OCI-LY3 (cell line): Measurements from ENCODE around the gene ZNF205.

ENCODE experiments used
- H2AFZ ChIP-seq: fragments of 200-600, 300-600 bp; shearing (Covaris generic); 2 replicates; pipeline ENCODE4 v1.6.0; 2014; ENCODE audit warnings: antibody characterized with exemption, low read depth, low read length
- H3K27ac ChIP-seq: fragments of 200-600, 300-600 bp; sonication (generic); 2 replicates; pipeline ENCODE4 v1.5.1; 2014; ENCODE audit warnings: mild to moderate bottlenecking, low read length, moderate library complexity, mixed read lengths
- H3K27me3 ChIP-seq: fragments of 200-600, 300-600 bp; sonication (generic); 2 replicates; pipeline ENCODE4 v1.6.1; 2014; ENCODE audit warnings: low read depth, low read length, mixed read lengths
- H3K36me3 ChIP-seq: fragments of 200-600, 300-600 bp; sonication (generic); replicated peaks from 2 replicates; pipeline ENCODE3; 2014; ENCODE audit warnings: low read depth, low read length, mixed read lengths
- H3K4me1 ChIP-seq: fragments of 300-600, 200-600 bp; sonication (generic); 2 replicates; pipeline ENCODE4 v1.6.1; 2014; ENCODE audit warnings: low read length, mixed read lengths
- H3K4me2 ChIP-seq: fragments of 200-600, 300-600 bp; sonication (generic); 2 replicates; pipeline ENCODE4 v1.6.1; 2014; ENCODE audit warnings: low read length, mixed read lengths
- H3K4me3 ChIP-seq: fragments of 300-600, 200-600 bp; sonication (generic); 2 replicates; pipeline ENCODE4 v1.5.1; 2014; ENCODE audit warnings: antibody characterized with exemption, mild to moderate bottlenecking, low read length, moderate library complexity
- H3K79me2 ChIP-seq: fragments of 300-600, 200-600 bp; shearing (Covaris generic); 2 replicates; pipeline ENCODE4 v1.6.1; 2014; ENCODE audit warnings: mild to moderate bottlenecking, low read length, mixed read lengths
- H3K9ac ChIP-seq: fragments of 300-600, 200-600 bp; shearing (Covaris generic); 2 replicates; pipeline ENCODE4 v1.6.0; 2014; ENCODE audit warnings: mild to moderate bottlenecking, low read length, moderate library complexity
- H3K9me3 ChIP-seq: fragments of 200-600, 300-600 bp; shearing (Covaris generic); 2 replicates; pipeline ENCODE4 v1.6.1; 2014; ENCODE audit warnings: low read length, mixed read lengths; ENCODE audit not compliant: insufficient read depth
- H4K20me1 ChIP-seq: fragments of 200-600, 300-600 bp; sonication (generic); 2 replicates; pipeline ENCODE4 v1.6.1; 2016; ENCODE audit warnings: low read length, mixed read lengths; ENCODE audit not compliant: insufficient read depth
- EZH2phosphoT487 ChIP-seq: fragments of 200-600 bp; shearing (Covaris generic); IDR thresholded peaks from 2 replicates; pipeline ENCODE4 v1.6.1; 2018; ENCODE audit warnings: antibody characterized with exemption, mixed run types, low read depth
- TF ChIP-seq, protein P1 (sequence below): fragments of 200-600, 300-600 bp; sonication (generic); IDR thresholded peaks from 2 replicates; pipeline ENCODE4 v1.5.1; 2014; ENCODE audit warnings: antibody characterized with exemption, low read length, low read depth

The ZNF205 gene

DNA sequence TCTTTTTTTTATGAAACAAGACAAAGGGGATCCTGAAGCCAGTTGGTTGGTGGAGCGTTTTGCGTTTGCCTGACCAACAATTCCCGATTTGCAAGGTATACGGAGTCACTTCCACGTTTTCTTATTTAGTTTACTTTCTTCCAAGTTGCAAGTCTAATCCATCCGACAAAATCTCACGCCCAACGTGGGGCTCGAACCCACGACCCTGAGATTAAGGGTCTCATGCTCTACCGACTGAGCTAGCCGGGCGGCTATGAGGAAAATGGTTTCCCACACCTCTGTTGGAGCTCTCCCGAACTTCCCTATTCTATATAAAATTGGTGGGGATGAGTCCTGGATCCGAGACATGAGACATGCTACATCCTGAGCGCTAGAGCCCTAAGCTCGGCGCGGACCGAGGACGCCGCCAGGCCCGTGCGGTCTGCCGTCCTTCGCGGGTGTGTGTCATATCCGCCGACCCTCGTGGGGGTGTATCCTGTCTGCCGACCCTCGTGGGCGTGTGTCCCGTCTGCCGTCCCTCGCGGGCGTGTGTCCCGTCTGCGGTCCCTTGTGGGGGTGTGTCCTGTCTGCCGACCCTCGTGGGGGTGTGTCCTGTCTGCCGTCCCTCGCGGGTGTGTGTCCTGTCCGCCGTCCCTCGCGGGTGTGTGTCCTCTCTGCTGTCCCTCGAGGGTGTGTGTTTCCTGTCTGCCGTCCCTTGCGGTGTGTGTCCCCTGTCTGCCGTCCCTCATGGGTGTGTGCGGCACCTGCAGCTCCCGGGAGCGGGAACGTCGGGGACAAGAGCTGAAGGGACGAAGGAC is 45.0 kb downstream of the ZNF205 start:
- H3K27me3 ChIP-seq: no peaks in the 10 kb centered on the region
- no peak overlapping the region for H2AFZ ChIP-seq
- peaks cover 5% of the 10 kb centered on the region; the same call in 1 of the 2 replicates for H3K4me1 ChIP-seq
- H4K20me1 ChIP-seq: no peaks in the 10 kb centered on the region
- peak overlapping the region; percentile 95 for H3K4me3 ChIP-seq
- H3K4me2 ChIP-seq: peak overlapping the region; percentile 90
- no peaks in the 10 kb centered on the region for H3K9me3 ChIP-seq
- no peaks in the 10 kb centered on the region for H3K79me2 ChIP-seq
- peak overlapping the region; percentile 84; the same call in 1 of the 2 replicates for H3K27ac ChIP-seq
- peak overlapping the region; percentile 82 for H3K9ac ChIP-seq
- TF ChIP-seq EZH2phosphoT487: no peak
- TF ChIP-seq, protein P1, sequence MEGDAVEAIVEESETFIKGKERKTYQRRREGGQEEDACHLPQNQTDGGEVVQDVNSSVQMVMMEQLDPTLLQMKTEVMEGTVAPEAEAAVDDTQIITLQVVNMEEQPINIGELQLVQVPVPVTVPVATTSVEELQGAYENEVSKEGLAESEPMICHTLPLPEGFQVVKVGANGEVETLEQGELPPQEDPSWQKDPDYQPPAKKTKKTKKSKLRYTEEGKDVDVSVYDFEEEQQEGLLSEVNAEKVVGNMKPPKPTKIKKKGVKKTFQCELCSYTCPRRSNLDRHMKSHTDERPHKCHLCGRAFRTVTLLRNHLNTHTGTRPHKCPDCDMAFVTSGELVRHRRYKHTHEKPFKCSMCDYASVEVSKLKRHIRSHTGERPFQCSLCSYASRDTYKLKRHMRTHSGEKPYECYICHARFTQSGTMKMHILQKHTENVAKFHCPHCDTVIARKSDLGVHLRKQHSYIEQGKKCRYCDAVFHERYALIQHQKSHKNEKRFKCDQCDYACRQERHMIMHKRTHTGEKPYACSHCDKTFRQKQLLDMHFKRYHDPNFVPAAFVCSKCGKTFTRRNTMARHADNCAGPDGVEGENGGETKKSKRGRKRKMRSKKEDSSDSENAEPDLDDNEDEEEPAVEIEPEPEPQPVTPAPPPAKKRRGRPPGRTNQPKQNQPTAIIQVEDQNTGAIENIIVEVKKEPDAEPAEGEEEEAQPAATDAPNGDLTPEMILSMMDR: no peak
- H3K36me3 ChIP-seq: no peaks in the 10 kb centered on the region

DNA sequence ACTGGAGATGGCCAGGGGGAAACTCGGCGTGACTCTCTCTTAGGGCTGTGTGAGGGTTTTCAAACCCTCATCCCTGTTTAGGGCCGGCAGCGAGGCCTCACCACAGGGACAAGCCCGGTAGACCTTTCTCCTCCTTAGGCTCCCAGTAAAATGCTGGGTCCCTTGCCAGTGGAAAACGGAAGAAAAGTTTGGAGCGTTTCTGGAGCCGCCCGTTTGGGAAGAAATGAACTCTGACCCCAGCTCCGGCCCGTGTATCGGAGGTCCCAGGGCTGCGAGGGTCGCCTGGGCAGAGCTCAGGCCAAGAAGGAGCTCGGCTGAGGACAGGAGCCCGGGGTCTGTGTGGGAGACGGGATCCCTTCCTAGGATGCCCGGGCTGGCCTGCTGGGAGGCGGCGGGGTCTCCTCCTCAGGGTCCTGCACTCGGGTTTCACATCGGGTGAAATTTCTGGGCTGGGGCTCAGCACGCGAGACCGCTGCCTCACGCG is 45.7 kb downstream of the ZNF205 start:
- TF ChIP-seq, protein P1: no peak
- no peak for TF ChIP-seq EZH2phosphoT487
- Histone ChIP-seq H3K9ac (peak overlapping the region; percentile 82), H3K9me3 (no peaks in the 10 kb centered on the region), H3K79me2 (no peaks in the 10 kb centered on the region), H3K4me1 (peaks cover 5% of the 10 kb centered on the region; the same call in 1 of the 2 replicates), H3K36me3 (no peaks in the 10 kb centered on the region), H3K4me3 (peak overlapping the region; percentile 95), H3K27me3 (no peaks in the 10 kb centered on the region), H2AFZ (peak overlapping the region; percentile 22; the same call in 1 of the 2 replicates), H4K20me1 (no peaks in the 10 kb centered on the region), H3K4me2 (peak overlapping the region; percentile 90), H3K27ac (peak overlapping the region; percentile 84)

DNA sequence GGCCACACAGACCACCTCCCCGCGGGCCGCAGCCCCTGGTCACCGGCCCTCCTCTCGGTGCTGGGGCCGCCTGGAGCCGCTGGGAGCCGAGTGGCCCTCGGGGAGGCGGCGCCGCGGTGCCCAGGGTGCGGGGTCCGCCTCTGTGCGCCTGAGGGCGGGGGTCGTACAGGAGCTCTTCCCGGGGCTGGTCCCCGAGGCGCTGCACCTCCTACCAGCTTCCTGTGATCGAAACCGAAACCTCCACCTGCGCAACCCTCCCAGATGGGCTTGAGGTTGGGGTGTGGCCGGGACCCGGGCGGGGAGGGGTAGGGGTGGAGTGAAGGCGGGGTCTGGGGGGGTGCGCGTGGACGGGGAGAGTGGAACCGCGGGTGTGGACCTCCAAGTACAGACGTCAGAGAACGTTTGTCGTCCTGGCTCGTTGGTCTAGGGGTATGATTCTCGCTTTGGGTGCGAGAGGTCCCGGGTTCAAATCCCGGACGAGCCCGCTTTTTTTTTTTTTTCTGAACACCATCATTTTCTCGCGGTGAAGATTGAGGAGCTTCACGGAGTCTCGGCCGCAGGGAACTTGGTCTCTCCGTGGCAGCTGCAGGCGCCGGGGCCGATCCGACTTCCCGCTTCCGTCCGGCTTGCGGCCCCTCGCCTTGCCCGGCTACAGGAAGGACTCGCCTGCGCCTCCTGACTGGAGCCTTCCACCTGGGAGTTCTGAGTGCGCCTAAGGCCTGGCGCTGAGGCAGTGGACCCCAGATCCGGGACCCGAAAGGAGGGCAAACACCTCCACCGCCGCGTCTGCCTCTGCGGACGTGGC is 46.3 kb downstream of the ZNF205 start:
- H3K36me3 ChIP-seq: no peaks in the 10 kb centered on the region
- H3K9me3 ChIP-seq: no peaks in the 10 kb centered on the region
- no peaks in the 10 kb centered on the region for H3K27me3 ChIP-seq
- no peaks in the 10 kb centered on the region for H3K79me2 ChIP-seq
- H3K9ac ChIP-seq: peak overlapping the region; percentile 89
- H3K4me3 ChIP-seq: peak overlapping the region; percentile 95
- peak overlapping the region; percentile 90 for H3K4me2 ChIP-seq
- peaks cover 5% of the 10 kb centered on the region; the same call in 1 of the 2 replicates for H3K4me1 ChIP-seq
- peak overlapping the region; percentile 78 for H2AFZ ChIP-seq
- TF ChIP-seq, protein P1: no peak
- TF ChIP-seq EZH2phosphoT487: no peak
- H3K27ac ChIP-seq: peak overlapping the region; percentile 84
- no peaks in the 10 kb centered on the region for H4K20me1 ChIP-seq
